Putamen (tissue), 1 donor: ENCODE data around the gene PIK3R5.

Source experiments
- DNase-seq: peaks from one replicate; pipeline ENCODE4 v3.0.0-alpha.2; 2016; ENCODE audit warnings: low spot score

Gene PIK3R5

GRCh38 chr17:8953156-8953885 is 12.2 kb downstream of the PIK3R5 start:
- DNase-seq, result no peak

GRCh38 chr17:8952191-8952590 is 13.3 kb downstream of the PIK3R5 start:
- no peak for DNase-seq

- DNase-seq, result no peak
These were observed 14.3 kb downstream of the PIK3R5 start for GRCh38 chr17:8951206-8951605.

GRCh38 chr17:8949061-8949661 is 16.3 kb downstream of the PIK3R5 start:
- DNase-seq, result no peak

GRCh38 chr17:8948462-8948861 is 17.0 kb downstream of the PIK3R5 start:
- no peak for DNase-seq

GRCh38 chr17:8947201-8947600 is 18.3 kb downstream of the PIK3R5 start:
- no peak for DNase-seq

- no peak for DNase-seq
These were observed 19.0 kb downstream of the PIK3R5 start for GRCh38 chr17:8946476-8946875.

GRCh38 chr17:8946071-8946470 is 19.4 kb downstream of the PIK3R5 start:
- no peak for DNase-seq

GRCh38 chr17:8944748-8945147 is 20.8 kb downstream of the PIK3R5 start:
- DNase-seq, result no peak

- DNase-seq, result no peak
These were observed 21.4 kb downstream of the PIK3R5 start for GRCh38 chr17:8944083-8944482.

GRCh38 chr17:8941980-8942622 is 23.4 kb downstream of the PIK3R5 start:
- no peak for DNase-seq

GRCh38 chr17:8941520-8941919 is 24.0 kb downstream of the PIK3R5 start:
- DNase-seq, result no peak

- DNase-seq, result no peak
These were observed 24.5 kb downstream of the PIK3R5 start for GRCh38 chr17:8940866-8941471.

GRCh38 chr17:8939496-8940334 is 25.8 kb downstream of the PIK3R5 start:
- DNase-seq, result no peak

GRCh38 chr17:8938933-8939332 is 26.6 kb downstream of the PIK3R5 start:
- DNase-seq, result no peak

- DNase-seq, result no peak
These were observed 30.3 kb downstream of the PIK3R5 start for GRCh38 chr17:8935191-8935590.

GRCh38 chr17:8934346-8934745 is 31.2 kb downstream of the PIK3R5 start:
- DNase-seq, result no peak

- DNase-seq, result no peak
These were observed 34.9 kb downstream of the PIK3R5 start for GRCh38 chr17:8930649-8931048.

- DNase-seq, result no peak
These were observed 37.2 kb downstream of the PIK3R5 start for GRCh38 chr17:8928347-8928746.

GRCh38 chr17:8927395-8927794 is 38.1 kb downstream of the PIK3R5 start:
- DNase-seq, result no peak

- DNase-seq, result no peak
These were observed 39.7 kb downstream of the PIK3R5 start for GRCh38 chr17:8925808-8926207.

- DNase-seq, result no peak
These were observed 40.4 kb downstream of the PIK3R5 start for GRCh38 chr17:8925141-8925540.
